ENCODE measurements around the gene BBOF1. TPM values are rescaled to one million over a fixed set of nuclear protein-coding genes. Genes with fewer than 3 reads are reported as not detected.
"Not testable (repeated sequence)": the region's sequence is repeated elsewhere in the genome, so short reads cannot be mapped to it uniquely, and the experiment has no call there.

BBOF1 gene
- total and polyA plus RNA-seq, 2 of the 8 experiments (the other 6 are each of a cell fraction or from before 2014, with no cell fraction given) = 0.26 to 0.60 TPM

GRCh38 chr14:73988656-73989055 lies 30.5 kb upstream of the BBOF1 start:
- H3K79me2 ChIP-seq (ENCODE audit: control insufficient read depth in 1 of 2, insufficient read depth in 2 of 2, low read length in 2 of 2); H3K9ac ChIP-seq (replicated peaks in 1 of 4; ENCODE audit: extremely low read depth in 1 of 4, low read depth in 3 of 4, low read length in 3 of 4); H3K4me3 ChIP-seq (ENCODE audit: extremely low read depth in 1 of 4, insufficient read depth in 2 of 4, low read depth in 3 of 4, low read length in 4 of 4); H2AK5ac ChIP-seq (ENCODE audit: low read depth, low read length); H3K14ac ChIP-seq (ENCODE audit: insufficient read length); H3K27ac ChIP-seq (ENCODE audit: low read depth, low read length); H3K4ac ChIP-seq (replicated peaks; ENCODE audit: insufficient read length, low read depth, low read length); H2BK15ac ChIP-seq (ENCODE audit: low read length); H3K9me3 ChIP-seq (ENCODE audit: insufficient read depth in 2 of 2, low read depth in 1 of 2, low read length in 1 of 2); H4K20me1 ChIP-seq (replicated peaks in 1 of 2; ENCODE audit: control insufficient read depth in 1 of 2, insufficient read depth in 2 of 2, low read length in 2 of 2); H3K27me3 ChIP-seq (replicated peaks in 1 of 4; ENCODE audit: control insufficient read depth in 3 of 4, extremely low read depth in 1 of 4, insufficient read depth in 3 of 4, low read length in 3 of 4); H3K4me1 ChIP-seq (replicated peaks in 1 of 4; ENCODE audit: control insufficient read depth in 3 of 4, insufficient read depth in 4 of 4, low read length in 3 of 4); H2BK12ac ChIP-seq (ENCODE audit: low read depth, low read length); H3K4me2 ChIP-seq (ENCODE audit: insufficient read depth in 1 of 2, low read depth in 2 of 2, low read length in 2 of 2); H3K23me2 ChIP-seq (ENCODE audit: low read depth, low read length); H2BK20ac ChIP-seq (ENCODE audit: low read length); H4K8ac ChIP-seq (ENCODE audit: extremely low read depth, insufficient read depth, low read length); POLR2A ChIA-PET (ENCODE audit: partially characterized antibody); H4K5ac ChIP-seq (ENCODE audit: insufficient read length, low read depth, low read length); H3K36me3 ChIP-seq (ENCODE audit: control insufficient read depth in 2 of 4, insufficient read depth in 4 of 4, low read length in 3 of 4); DNase-seq (ENCODE audit: low read depth in 1 of 2, low spot score in 2 of 2); H3K18ac ChIP-seq (ENCODE audit: extremely low read depth, low read length); H2BK5ac ChIP-seq (ENCODE audit: low read depth, low read length); H2BK120ac ChIP-seq (replicated peaks; ENCODE audit: low read depth, low read length); H3K79me1 ChIP-seq (ENCODE audit: low read depth, low read length); H3K56ac ChIP-seq (replicated peaks; ENCODE audit: insufficient read length, low read depth, low read length); H4K91ac ChIP-seq (replicated peaks; ENCODE audit: insufficient read length, low read length); H2AFZ ChIP-seq (ENCODE audit: low read length); FAIRE-seq; H3K23ac ChIP-seq (ENCODE audit: insufficient read length): not testable (repeated sequence)
- 94% methylated on average over 6 of the region's 7 CpGs; no CpG with 5 or more reads in 1 of the 2 experiments for whole genome bisulfite sequencing, 2 experiments (ENCODE audit: extremely low coverage in 1 of 2, insufficient coverage in 1 of 2, insufficient read length in 1 of 2, insufficient replicate concordance in 2 of 2, low coverage in 1 of 2, low lambda C conversion rate in 2 of 2, missing lambda C conversion rate in 1 of 2)
- CTCF ChIA-PET (ENCODE audit: partially characterized antibody) = interaction anchor here (0.6 to 1.1 kb wide), 3 partner anchors 15 to 41 kb away, joined by 3 to 5 read pairs (median 4); no protein-coding TSS in a partner anchor
